ENCODE measurements around the gene TMEM11. TPM values are rescaled to one million over a fixed set of nuclear protein-coding genes. Genes with fewer than 3 reads are reported as not detected.

Gene TMEM11
- total RNA-seq, 2 donors from 2014 or later = 7.0 to 22.4 TPM

GRCh38 chr17:21214777-21215541 is 998 bp upstream of the TMEM11 start:
- no peaks in the 10 kb centered on the region for H3K36me3 ChIP-seq (replicated peaks in 1 of 2; ENCODE audit: insufficient read depth in 1 of 2, low read depth in 2 of 2)
- no peak for DNase-seq
- H3K9me3 ChIP-seq = no peaks in the 10 kb centered on the region
- peak overlapping the region; percentile 77 to 91 (median 86) for H3K27ac ChIP-seq
- TF ChIP-seq POLR2A (IDR thresholded peaks at IDR 0.05) (no peak), CTCF (IDR thresholded peaks at IDR 0.05) (peak in 1 of 7 experiments; percentile 1)
- no peaks in the 10 kb centered on the region for H3K27me3 ChIP-seq
- peak; percentile 4 for ATAC-seq
- intact Hi-C loops (cut with DNase I) = no loop called here
- peak overlapping the region; percentile 98 to 99 for H3K4me3 ChIP-seq
- WGBS, 2 donors = 16 to 24% methylated on average over 17 to 23 of the region's 23 CpGs
- H3K4me1 ChIP-seq = peaks cover 51% of the 10 kb centered on the region

- WGBS, 2 donors = 0% methylated on average over 2 to 34 of the region's 35 CpGs
- intact Hi-C loops (cut with DNase I) = no loop called here
- Histone ChIP-seq H3K4me1 (peaks cover 63% of the 10 kb centered on the region), H3K4me3 (peak overlapping the region; percentile 98 to 99), H3K27ac (peak overlapping the region; percentile 77 to 91 (median 86)), H3K27me3 (no peaks in the 10 kb centered on the region), H3K9me3 (no peaks in the 10 kb centered on the region), H3K36me3 (replicated peaks in 1 of 2; ENCODE audit: insufficient read depth in 1 of 2, low read depth in 2 of 2) (no peaks in the 10 kb centered on the region)
- DNase-seq = peak; percentile 34 to 51 (median 43)
- peak; percentile 22 for ATAC-seq
- no peak for TF ChIP-seq CTCF (IDR thresholded peaks at IDR 0.05)
- no peak for TF ChIP-seq POLR2A (IDR thresholded peaks at IDR 0.05)
Observed at GRCh38 chr17:21213638-21214014, 335 bp downstream of the TMEM11 start.

GRCh38 chr17:21212826-21213637 is 929 bp downstream of the TMEM11 start:
- DNase-seq (no peak), ATAC-seq (no peak)
- Histone ChIP-seq H3K36me3 (replicated peaks in 1 of 2; ENCODE audit: insufficient read depth in 1 of 2, low read depth in 2 of 2) (no peaks in the 10 kb centered on the region), H3K4me1 (peaks cover 63% of the 10 kb centered on the region), H3K4me3 (peak overlapping the region; percentile 98 to 99), H3K27me3 (no peaks in the 10 kb centered on the region), H3K27ac (peak overlapping the region in 3 of 4 donors; percentile 84 to 91 (median 87)), H3K9me3 (no peaks in the 10 kb centered on the region)
- TF ChIP-seq CTCF (IDR thresholded peaks at IDR 0.05) (no peak), POLR2A (IDR thresholded peaks at IDR 0.05) (no peak)
- 5 to 6% methylated on average over 17 to 18 of the region's 18 CpGs for WGBS, 2 donors
- intact Hi-C loops (cut with DNase I) = no loop called here

GRCh38 chr17:21211825-21212479 is 2.0 kb downstream of the TMEM11 start:
- no peak for DNase-seq

More at GRCh38 chr17:21211825-21212479, 2.0 kb downstream of the TMEM11 start:
- H3K27me3 ChIP-seq = no peaks in the 10 kb centered on the region
- no peaks in the 10 kb centered on the region for H3K36me3 ChIP-seq (replicated peaks in 1 of 2; ENCODE audit: insufficient read depth in 1 of 2, low read depth in 2 of 2)
- H3K4me3 ChIP-seq = no peak overlapping the region
- no peaks in the 10 kb centered on the region for H3K9me3 ChIP-seq
- peaks cover 63% of the 10 kb centered on the region for H3K4me1 ChIP-seq
- TF ChIP-seq POLR2A (IDR thresholded peaks at IDR 0.05) = no peak
- TF ChIP-seq CTCF (IDR thresholded peaks at IDR 0.05) = no peak
- ATAC-seq = no peak
- intact Hi-C loops (cut with DNase I) = no loop called here
- no peak overlapping the region for H3K27ac ChIP-seq
- WGBS, 2 donors = 59 to 62% methylated on average over 8 to 9 of the region's 9 CpGs

Data from body of pancreas (tissue), 4 donors.